ENCODE results near the gene TAMALIN.

Gene TAMALIN

GRCh38 chr12:52006726-52007157, at the start of gene TAMALIN:
Gene TAMALIN, plus strand, starts transcription at chr12:52006946. Its CDS starts 74 bp downstream, at chr12:52007020.
- ChIA-PET POLR2A (ENCODE audit: low non-redundant PET) (no interaction called here), CTCF (interaction anchor here (0.6 to 4.9 kb wide), 8 partner anchors 13 to 109 kb away, joined by 3 to 75 read pairs (median 4); no protein-coding TSS in a partner anchor)
- no peak for DNase-seq (ENCODE audit: low spot score)
- no peak within 1 kb of the TSS for H3K27ac ChIP-seq
- no peak for TF ChIP-seq CTCF (conservative IDR thresholded peaks at IDR 0.05; ENCODE audit: low read depth)

GRCh38 chr12:51958542-51958941, 48.2 kb upstream of the TAMALIN start:
- no peak for DNase-seq (ENCODE audit: low spot score)
- TF ChIP-seq CTCF (conservative IDR thresholded peaks at IDR 0.05; ENCODE audit: low read depth), result no peak
- POLR2A ChIA-PET (ENCODE audit: low non-redundant PET), result no interaction called here
- no peak overlapping the region for H3K27ac ChIP-seq
- CTCF ChIA-PET, result interaction anchor here (1.4 kb wide), 1 partner anchor 22 kb away, joined by 4 read pairs; no protein-coding TSS in a partner anchor

- peak overlapping the region; percentile 41 for H3K27ac ChIP-seq
- ChIA-PET POLR2A (ENCODE audit: low non-redundant PET) (no interaction called here), CTCF (interaction anchor here (0.6 kb wide), 1 partner anchor 1328 kb away, joined by 3 read pairs; no protein-coding TSS in a partner anchor)
- TF ChIP-seq CTCF (conservative IDR thresholded peaks at IDR 0.05; ENCODE audit: low read depth), result no peak
- DNase-seq (ENCODE audit: low spot score), result no peak
Measured at GRCh38 chr12:51959211-51959610, 47.5 kb upstream of the TAMALIN start.

GRCh38 chr12:51959921-51960320, 46.8 kb upstream of the TAMALIN start:
- ChIA-PET POLR2A (ENCODE audit: low non-redundant PET) (no interaction called here), CTCF (no interaction called here)
- TF ChIP-seq CTCF (conservative IDR thresholded peaks at IDR 0.05; ENCODE audit: low read depth), result no peak
- H3K27ac ChIP-seq, result no peak overlapping the region
- no peak for DNase-seq (ENCODE audit: low spot score)

GRCh38 chr12:51960488-51960887, 46.3 kb upstream of the TAMALIN start:
- CTCF ChIA-PET, result no interaction called here
- no peak for DNase-seq (ENCODE audit: low spot score)
- POLR2A ChIA-PET (ENCODE audit: low non-redundant PET), result no interaction called here
- H3K27ac ChIP-seq, result no peak overlapping the region
- TF ChIP-seq CTCF (conservative IDR thresholded peaks at IDR 0.05; ENCODE audit: low read depth), result no peak

- CTCF ChIA-PET, result no interaction called here
- DNase-seq (ENCODE audit: low spot score), result no peak
- H3K27ac ChIP-seq, result no peak overlapping the region
- TF ChIP-seq CTCF (conservative IDR thresholded peaks at IDR 0.05; ENCODE audit: low read depth), result no peak
- POLR2A ChIA-PET (ENCODE audit: low non-redundant PET), result no interaction called here
Measured at GRCh38 chr12:51960890-51961289, 45.9 kb upstream of the TAMALIN start.

All from RWPE1 (cell line).